ENCODE measurements around the gene OR3A2.

DNA sequence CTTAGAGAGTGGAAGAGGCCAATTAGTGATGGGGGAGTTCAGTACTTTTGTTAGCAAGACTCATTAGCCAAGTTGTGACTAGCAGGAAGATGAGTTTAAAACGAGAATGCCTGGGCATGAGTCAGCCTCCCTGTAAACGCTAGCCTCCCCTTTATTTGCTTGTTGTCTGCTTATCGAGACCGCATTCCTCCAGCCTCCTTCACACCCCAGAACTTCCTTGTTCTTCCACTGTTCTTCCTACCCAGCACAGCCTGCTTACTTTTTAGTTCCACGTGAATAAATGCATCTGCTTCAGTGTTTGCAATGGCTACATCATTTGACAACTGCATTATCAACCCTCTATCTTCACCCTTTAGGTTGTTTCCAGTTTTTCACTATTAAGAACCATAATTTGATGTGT, 67.8 kb downstream of the OR3A2 start:
- TF ChIP-seq, protein P1, sequence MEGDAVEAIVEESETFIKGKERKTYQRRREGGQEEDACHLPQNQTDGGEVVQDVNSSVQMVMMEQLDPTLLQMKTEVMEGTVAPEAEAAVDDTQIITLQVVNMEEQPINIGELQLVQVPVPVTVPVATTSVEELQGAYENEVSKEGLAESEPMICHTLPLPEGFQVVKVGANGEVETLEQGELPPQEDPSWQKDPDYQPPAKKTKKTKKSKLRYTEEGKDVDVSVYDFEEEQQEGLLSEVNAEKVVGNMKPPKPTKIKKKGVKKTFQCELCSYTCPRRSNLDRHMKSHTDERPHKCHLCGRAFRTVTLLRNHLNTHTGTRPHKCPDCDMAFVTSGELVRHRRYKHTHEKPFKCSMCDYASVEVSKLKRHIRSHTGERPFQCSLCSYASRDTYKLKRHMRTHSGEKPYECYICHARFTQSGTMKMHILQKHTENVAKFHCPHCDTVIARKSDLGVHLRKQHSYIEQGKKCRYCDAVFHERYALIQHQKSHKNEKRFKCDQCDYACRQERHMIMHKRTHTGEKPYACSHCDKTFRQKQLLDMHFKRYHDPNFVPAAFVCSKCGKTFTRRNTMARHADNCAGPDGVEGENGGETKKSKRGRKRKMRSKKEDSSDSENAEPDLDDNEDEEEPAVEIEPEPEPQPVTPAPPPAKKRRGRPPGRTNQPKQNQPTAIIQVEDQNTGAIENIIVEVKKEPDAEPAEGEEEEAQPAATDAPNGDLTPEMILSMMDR (conservative IDR thresholded peaks at IDR 0.05; ENCODE audit: low read length): no peak
- TF ChIP-seq EZH2phosphoT487 (IDR thresholded peaks at IDR 0.05; ENCODE audit: borderline replicate concordance): no peak

Measured in Loucy (cell line).